Measurements from ENCODE around the gene INPP5F. TPM values are rescaled to one million over a fixed set of nuclear protein-coding genes. Genes with fewer than 3 reads are reported as not detected.

Gene INPP5F
- 4.5 TPM for total RNA-seq
- long read RNA-seq, full-length matches to known transcripts: 1 of 4 reads
- long read RNA-seq, partial matches to known transcripts: 0 of 4 reads
- long read RNA-seq, other reads (novel, unspliced or antisense): 3 of 4 reads

DNA sequence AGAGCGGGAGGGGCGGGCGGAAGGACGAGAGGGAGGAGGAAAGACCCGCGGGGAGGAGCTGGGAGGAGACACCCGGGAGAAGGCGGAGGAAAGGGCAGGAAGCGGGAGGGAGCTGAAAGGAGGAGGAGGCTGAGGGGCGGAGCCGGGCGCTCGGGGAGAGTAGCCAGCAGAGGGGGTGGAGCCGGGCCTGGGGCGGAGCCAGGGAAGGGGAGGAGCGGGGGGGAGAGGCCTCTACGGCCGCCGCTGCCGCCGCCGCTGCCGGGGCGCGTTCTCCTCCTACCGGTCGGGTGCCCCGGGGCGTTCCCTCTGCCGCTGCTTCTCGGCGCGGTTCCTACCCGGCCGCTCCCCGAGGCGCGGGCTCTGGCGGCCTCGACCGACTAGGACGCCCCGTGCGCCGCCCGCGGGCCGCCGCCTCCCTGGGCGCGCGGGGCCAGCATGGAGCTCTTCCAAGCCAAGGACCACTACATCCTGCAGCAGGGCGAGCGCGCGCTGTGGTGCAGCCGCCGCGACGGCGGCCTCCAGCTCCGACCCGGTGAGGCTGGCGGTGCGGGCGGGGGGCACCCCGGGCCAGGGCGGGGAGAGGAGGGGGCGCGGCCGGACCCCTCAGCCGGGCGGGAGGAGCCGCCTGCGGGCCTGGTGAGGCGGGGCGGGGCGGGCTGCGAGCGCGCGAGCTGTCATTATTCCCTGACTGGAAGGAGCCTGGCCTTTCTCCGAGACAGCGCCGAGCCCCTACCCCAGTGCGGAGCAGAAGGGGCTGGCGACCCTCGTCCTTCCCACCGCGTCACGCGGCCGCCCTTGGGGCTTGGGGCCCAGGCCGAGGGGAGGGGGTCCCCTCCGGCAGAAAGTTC is at the start of gene INPP5F:
Gene INPP5F (plus strand): TSS at position 223 of the 848 bp plus-strand sequence. CDS start 213 bp downstream, at position 436.
- ATAC-seq (ENCODE audit: poor library complexity) (peak; percentile 99), DNase-seq (peak; percentile 99)
- intact Hi-C loops (cut with DNase I): loop anchor here (2.0 kb wide), 1 partner anchor 75 kb away; the partner anchor contains the start of gene BAG3

- intact Hi-C loops (cut with DNase I): no loop called here
- ATAC-seq (ENCODE audit: poor library complexity) (no peak), DNase-seq (no peak)
These were observed 48.7 kb upstream of the INPP5F start for GRCh38 chr10:119677126-119677525.

DNA sequence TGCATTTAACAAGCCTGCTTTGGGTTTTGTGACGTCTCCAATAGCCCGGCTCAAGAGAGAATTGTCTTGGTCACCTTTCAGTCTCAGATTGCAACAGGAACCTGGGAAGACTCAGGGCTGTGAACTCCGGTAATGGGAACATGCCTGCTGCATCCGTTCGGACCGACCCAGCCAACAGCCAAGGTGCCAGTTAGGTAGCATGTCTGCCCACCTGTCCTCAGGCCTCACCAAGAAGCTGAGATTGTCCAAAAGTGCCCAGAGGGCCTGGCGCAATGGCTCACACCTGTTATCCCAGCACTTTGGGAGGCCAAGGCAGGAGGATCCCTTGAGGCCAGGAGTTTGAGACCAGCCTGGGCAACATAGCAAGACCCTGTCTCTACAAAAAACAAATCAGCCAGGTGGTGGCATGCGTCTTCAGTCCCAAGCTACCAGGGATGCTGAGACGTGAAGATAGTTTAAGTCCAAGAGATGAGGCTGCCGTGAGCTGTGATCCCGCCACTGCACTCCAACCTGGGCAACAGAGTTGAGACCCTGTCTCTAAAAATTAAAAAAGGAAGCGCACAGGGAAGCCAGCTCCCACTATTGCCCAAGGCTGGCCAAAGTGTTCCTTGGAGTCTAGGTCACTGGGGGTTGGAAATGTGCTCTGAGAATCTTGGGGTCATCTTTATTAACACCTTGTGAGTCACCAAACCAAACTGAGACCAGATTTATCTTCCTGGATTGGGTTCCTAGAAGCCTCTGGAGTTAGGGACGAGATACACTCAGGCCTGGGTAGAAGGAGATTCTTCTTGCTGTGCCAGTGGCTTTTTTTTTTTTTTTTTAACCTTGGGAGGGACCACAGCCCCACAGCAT is 47.7 kb upstream of the INPP5F start:
- no peak for DNase-seq
- ATAC-seq (ENCODE audit: poor library complexity): no peak
- intact Hi-C loops (cut with DNase I): no loop called here

DNA sequence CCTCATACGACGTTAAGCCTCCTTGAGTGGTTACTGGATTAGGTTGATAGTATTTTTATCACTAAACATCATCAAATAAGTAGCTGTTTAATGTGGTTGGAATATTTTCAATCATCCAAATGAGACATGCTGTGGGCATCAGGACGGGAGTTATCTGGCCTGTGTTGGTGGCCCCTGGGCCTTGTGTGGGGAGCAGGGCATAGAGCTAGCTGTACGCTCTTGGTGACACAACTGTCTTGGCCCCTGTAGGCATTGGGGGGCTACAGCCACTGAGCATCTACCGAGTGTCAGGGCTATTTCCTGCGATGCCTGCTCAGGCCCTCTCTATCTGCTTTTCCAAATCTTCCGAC is 46.4 kb upstream of the INPP5F start:
- no peak for DNase-seq
- intact Hi-C loops (cut with DNase I): no loop called here

DNA sequence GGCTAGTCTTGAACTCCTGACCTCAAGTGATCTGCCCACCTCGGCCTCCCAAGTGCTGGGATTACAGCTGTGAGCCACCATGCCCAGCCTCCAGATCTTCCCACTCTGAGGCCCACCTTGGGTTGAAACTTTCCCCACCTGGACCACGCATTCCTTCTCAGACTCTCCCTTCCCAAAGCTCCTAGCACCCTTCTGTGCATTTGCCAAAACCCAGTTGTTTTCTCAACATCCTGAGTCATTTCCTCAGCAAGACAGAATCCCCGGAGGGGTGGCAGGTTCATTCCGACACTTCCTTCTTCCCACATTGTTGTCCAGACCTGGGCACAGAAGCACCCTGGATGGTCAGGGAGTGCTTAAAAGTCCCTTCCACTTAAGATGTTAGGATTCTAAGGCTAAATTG is 45.8 kb upstream of the INPP5F start:
- DNase-seq: no peak
- no peak for ATAC-seq (ENCODE audit: poor library complexity)
- intact Hi-C loops (cut with DNase I): no loop called here

More for the DNA sequence above, 46.4 kb upstream of the INPP5F start:
- ATAC-seq (ENCODE audit: poor library complexity): no peak

DNA sequence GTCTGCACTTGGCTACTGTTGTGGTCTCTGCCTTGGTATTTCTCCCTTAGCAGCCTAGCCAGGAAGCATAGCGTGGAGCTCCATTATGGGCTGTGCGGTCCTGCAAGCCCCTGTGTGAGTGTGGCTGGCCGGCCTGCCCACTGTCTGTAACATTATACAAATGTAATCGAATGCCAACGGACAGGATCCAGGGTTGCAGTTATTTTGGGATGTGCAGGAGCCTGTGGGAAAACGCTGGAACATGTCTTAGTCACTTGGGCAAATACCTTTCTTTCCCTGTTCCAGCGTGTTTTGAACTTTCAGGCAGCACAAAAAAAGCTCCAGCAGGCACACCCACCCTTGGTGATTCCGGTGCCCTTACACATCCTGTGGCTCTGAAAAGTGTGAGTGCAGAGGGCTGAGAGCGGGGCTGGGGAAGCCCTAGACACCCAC is 45.2 kb upstream of the INPP5F start:
- DNase-seq (peak; percentile 47), ATAC-seq (ENCODE audit: poor library complexity) (peak; percentile 78)
- intact Hi-C loops (cut with DNase I): no loop called here

GRCh38 chr10:119686465-119687191 is 39.2 kb upstream of the INPP5F start:
- intact Hi-C loops (cut with DNase I): loop anchor here (5.0 kb wide), 2 partner anchors 176 to 1051 kb away; no protein-coding TSS in a partner anchor
- ATAC-seq (ENCODE audit: poor library complexity): peak; percentile 94
- peak; percentile 78 for DNase-seq

DNA sequence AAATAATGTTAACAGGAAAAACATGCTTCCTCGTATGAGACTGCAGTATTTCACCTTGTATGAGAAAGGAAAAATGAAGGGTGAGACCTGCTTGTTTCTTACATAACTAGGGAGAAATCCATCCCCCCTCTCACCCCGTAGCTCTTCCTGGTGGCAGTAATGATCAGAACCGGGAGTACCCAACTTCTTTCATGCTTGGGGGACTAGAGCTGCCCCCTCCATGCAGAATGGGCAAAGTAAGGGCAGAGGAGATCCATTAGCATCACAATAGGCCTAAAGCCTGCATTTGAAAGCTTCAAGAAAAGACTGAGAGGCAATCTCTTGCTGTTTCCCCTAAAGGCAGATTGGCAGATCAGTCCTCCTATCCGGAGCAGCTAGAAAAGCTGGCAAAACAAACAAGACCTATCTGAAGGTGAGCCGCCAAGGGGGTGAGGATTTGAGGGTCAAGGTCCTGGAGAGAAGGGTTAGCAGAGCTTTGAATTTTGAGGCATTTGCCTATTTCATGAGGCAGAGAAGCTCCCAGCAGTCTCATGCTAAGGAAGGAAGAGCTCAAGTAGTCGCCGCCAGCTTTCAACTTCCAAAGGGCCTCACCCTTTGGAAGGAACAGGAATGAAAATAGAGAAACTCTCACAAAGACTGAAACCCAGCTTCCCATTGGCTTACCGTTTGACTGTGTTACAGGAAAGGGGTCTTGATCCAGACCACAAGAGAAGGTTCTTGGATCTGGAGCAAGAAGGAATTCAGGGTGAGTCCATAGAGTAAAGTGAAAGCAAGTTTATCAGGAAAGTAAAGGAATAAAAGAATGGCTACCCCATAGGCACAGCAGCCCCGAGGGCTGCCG is 38.4 kb upstream of the INPP5F start:
- ATAC-seq (ENCODE audit: poor library complexity) (no peak), DNase-seq (no peak)
- intact Hi-C loops (cut with DNase I): loop anchor here (5.0 kb wide), 2 partner anchors 175 to 1050 kb away; no protein-coding TSS in a partner anchor

DNA sequence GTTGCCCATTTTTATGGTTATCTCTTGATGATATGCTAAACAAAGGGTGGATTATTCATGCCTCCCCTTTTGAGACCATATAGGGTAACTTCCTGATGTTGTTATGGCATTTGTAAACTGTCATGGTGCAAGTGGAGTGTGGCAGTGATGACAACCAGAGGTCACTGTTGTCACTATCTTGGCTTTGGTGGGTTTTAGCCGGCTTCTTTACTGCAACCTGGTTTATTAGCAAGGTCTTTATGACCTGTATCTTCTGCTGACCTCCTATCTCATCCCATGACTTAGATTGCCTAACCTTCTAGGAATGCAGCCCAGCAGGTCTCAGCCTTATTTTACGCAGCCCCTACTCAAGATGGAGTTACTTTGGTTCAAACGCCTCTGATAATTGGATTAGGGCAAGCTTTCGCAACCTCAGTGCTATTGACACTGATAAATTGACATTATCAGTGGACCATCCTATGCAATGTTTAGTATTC is 37.8 kb upstream of the INPP5F start:
- no peak for ATAC-seq (ENCODE audit: poor library complexity)
- no peak for DNase-seq
- intact Hi-C loops (cut with DNase I): loop anchor here (5.0 kb wide), 2 partner anchors 174 to 1049 kb away; no protein-coding TSS in a partner anchor

DNA sequence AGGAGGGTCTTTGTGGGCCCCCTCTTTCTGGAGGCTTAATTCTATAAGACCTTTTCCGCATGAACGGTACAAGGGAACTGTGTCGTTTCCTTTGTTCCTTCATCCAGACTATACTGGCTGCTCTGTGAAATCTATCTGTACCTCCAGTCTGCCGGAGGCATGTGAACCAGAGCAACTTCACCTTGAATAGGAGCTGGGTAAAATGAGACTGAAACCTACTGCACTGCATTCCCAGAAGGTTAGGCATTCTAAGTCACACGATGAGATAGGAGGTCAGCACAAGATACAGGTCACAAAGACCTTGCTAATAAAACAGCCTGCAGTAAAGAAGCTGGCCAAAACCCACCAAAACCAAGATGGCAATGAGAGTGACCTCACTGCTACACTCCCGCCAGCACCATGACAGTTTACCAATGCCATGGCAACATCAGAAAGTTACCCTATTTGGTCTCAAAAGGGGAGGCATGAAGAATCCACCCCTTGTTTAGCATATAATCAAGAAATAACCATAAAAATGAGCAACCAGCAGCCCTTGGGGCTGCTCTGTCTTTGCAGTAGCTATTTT is 36.8 kb upstream of the INPP5F start:
- ATAC-seq (ENCODE audit: poor library complexity): no peak
- no peak for DNase-seq
- intact Hi-C loops (cut with DNase I): loop anchor here (5.0 kb wide), 2 partner anchors 173 to 1048 kb away; no protein-coding TSS in a partner anchor

- ATAC-seq (ENCODE audit: poor library complexity) (no peak), DNase-seq (no peak)
- intact Hi-C loops (cut with DNase I): no loop called here
These were observed 34.1 kb upstream of the INPP5F start for GRCh38 chr10:119691726-119692125.

DNA sequence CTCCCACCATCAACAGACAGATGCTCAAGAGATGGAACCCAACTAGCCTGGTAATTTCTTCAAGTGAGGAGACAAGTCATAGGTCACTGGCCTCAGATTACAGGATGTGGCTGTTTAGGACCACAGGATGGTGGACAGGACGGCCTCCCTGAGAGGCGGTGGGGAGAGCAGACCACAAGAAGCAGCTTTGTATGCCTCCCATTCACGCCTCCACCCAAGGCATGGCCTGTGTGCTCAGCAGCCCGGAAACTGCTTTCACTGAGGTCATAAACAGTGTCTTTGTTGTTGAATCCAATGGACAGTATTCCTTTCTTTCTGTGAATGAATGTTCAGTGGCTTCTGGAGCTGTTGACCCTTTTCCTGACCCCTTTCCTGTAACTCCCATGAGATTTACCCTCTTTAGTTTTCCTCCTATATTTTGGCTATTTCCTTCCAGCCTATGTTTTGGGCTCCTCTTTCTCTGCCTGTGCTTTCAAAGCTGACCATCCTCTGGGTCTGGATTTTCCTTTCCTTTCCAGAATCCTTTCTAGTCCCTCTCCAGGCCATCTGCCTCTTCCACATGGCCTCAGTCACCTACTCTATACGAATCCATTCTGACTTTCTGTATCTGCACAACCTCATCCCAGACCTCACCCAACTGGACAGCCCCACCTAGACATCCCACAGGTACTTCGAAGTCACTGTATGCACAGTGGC is 32.4 kb upstream of the INPP5F start:
- intact Hi-C loops (cut with DNase I): no loop called here
- ATAC-seq (ENCODE audit: poor library complexity): no peak
- DNase-seq: no peak

GRCh38 chr10:119694608-119695007 is 31.2 kb upstream of the INPP5F start:
- DNase-seq: no peak
- intact Hi-C loops (cut with DNase I): no loop called here

DNA sequence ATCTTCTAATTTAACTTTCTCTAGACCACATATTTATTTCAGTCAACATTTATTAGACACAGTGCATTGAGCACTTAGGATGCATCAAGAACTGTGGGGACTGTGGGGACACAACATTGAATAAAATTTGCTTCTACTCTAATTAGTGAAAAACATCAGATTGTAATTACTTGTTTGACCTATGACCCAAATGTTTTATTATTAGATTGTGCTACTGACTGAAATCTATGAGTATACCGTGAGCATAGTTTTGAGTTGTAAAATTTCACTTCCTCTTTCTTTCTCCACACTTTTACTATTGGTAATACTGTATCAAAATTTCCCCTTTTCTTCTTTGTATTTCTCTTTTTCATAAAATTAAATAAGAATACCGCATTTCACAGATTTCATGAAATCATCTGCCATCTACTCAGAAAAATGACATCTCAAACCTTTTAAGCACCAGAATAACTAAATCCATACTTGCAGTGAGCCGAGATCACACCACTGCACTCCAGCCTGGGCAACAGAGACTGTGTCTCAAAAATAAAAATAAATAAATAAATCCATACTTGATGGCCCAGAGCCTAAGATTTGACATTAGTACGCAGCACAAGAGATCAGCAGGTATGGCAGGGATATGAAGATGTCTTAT is 25.4 kb upstream of the INPP5F start:
- ATAC-seq (ENCODE audit: poor library complexity): no peak
- intact Hi-C loops (cut with DNase I): no loop called here
- DNase-seq: no peak

More at GRCh38 chr10:119694608-119695007, 31.2 kb upstream of the INPP5F start:
- ATAC-seq (ENCODE audit: poor library complexity): no peak

- ATAC-seq (ENCODE audit: poor library complexity): no peak
- no peak for DNase-seq
- intact Hi-C loops (cut with DNase I): no loop called here
These were observed 24.0 kb upstream of the INPP5F start for GRCh38 chr10:119701861-119702260.

DNA sequence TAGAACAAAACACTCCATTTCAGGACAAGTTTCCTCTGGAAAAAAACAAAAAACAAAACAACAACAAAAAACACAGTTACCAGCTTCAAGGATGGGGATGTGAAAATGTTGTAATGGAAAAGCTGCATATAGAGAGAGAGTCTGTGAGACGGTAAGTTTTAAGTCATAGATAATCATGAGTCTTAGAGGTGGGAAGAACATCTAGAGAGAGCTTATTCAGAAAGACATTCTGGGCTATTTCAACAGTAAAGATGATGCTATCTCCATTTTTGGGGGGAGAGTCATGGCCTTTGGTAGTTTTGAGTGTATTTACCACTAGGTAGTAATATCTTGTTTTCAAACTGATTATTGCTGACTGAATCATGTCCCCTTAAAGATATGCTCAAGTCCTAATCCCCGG is 23.3 kb upstream of the INPP5F start:
- intact Hi-C loops (cut with DNase I): no loop called here
- no peak for ATAC-seq (ENCODE audit: poor library complexity)
- DNase-seq: no peak

All from Right ventricle myocardium superior (tissue), 1 donor.